K562 (cell line): ENCODE results near the gene NTRK3.

Source experiments
- CLOCK ChIP-seq: fragments of 250-450 bp; sonication (Bioruptor Pico); IDR thresholded peaks from 2 replicates; pipeline ENCODE4 v1.4.0; 2020; ENCODE audit warnings: mild to moderate bottlenecking, moderate library complexity, borderline replicate concordance
- MTA1 ChIP-seq: fragments of 450-650 bp; IDR thresholded peaks from 2 replicates; pipeline ENCODE4 v1.6.1; 2017; ENCODE audit warnings: borderline replicate concordance
- NFIC ChIP-seq: fragments of 450-650 bp; IDR thresholded peaks from 2 replicates; pipeline ENCODE4 v1.6.1; 2017; ENCODE audit warnings: mild to moderate bottlenecking, inconsistent platforms
- OTX1 ChIP-seq: fragments of 450-650 bp; formaldehyde crosslinking; IDR thresholded peaks from 2 replicates; pipeline ENCODE4 v1.4.0; 2022; ENCODE audit warnings: mild to moderate bottlenecking
- POLR2A ChIP-seq: fragments of 450-650 bp; conservative IDR thresholded peaks from 2 replicates; pipeline ENCODE4 v1.6.1; 2016
- PRPF4 ChIP-seq: fragments of 200-400 bp; formaldehyde crosslinking; IDR thresholded peaks from one replicate; pipeline ENCODE4 v1.6.1; 2017; ENCODE audit warnings: low read length, low read depth, mild to moderate bottlenecking; ENCODE audit not compliant: insufficient read depth, poor library complexity, severe bottlenecking
- TF ChIP-seq, protein P1 (sequence below): sonication (generic); formaldehyde crosslinking; IDR thresholded peaks from 2 replicates; pipeline ENCODE4 v1.4.0; 2020; ENCODE audit warnings: mild to moderate bottlenecking, missing genetic modification reagents

GRCh38 chr15:87961851-87962420 is 294.6 kb downstream of the NTRK3 start:
- no peak for TF ChIP-seq MTA1
- TF ChIP-seq PRPF4: no peak
- TF ChIP-seq OTX1: no peak
- no peak for TF ChIP-seq NFIC
- TF ChIP-seq POLR2A: no peak
- TF ChIP-seq CLOCK (CRISPR knock-in tag): no peak
- TF ChIP-seq, protein P1, sequence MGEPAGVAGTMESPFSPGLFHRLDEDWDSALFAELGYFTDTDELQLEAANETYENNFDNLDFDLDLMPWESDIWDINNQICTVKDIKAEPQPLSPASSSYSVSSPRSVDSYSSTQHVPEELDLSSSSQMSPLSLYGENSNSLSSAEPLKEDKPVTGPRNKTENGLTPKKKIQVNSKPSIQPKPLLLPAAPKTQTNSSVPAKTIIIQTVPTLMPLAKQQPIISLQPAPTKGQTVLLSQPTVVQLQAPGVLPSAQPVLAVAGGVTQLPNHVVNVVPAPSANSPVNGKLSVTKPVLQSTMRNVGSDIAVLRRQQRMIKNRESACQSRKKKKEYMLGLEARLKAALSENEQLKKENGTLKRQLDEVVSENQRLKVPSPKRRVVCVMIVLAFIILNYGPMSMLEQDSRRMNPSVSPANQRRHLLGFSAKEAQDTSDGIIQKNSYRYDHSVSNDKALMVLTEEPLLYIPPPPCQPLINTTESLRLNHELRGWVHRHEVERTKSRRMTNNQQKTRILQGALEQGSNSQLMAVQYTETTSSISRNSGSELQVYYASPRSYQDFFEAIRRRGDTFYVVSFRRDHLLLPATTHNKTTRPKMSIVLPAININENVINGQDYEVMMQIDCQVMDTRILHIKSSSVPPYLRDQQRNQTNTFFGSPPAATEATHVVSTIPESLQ (CRISPR knock-in tag): no peak
